ENCODE results near the gene TRIM4.

DNA sequence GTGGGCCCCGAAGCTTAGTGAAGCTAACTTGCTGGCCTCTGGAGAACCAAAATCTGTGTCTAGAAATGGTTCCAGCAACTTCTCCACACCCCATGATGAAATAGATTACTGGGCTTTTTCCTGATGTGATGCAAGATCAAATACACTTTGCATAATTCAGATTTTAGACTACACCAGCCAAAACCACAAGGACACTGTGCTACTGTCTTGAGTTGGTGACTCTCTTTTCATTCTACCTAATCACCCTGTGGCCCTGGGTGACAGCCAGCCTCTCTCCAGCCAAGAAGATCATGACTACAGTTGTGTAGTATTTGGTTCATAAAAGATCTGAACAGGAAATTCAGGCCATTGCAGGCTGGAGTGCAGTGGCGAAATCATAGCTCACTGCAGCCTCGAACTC, 34.3 kb upstream of the TRIM4 start:
- TF ChIP-seq, protein P1, sequence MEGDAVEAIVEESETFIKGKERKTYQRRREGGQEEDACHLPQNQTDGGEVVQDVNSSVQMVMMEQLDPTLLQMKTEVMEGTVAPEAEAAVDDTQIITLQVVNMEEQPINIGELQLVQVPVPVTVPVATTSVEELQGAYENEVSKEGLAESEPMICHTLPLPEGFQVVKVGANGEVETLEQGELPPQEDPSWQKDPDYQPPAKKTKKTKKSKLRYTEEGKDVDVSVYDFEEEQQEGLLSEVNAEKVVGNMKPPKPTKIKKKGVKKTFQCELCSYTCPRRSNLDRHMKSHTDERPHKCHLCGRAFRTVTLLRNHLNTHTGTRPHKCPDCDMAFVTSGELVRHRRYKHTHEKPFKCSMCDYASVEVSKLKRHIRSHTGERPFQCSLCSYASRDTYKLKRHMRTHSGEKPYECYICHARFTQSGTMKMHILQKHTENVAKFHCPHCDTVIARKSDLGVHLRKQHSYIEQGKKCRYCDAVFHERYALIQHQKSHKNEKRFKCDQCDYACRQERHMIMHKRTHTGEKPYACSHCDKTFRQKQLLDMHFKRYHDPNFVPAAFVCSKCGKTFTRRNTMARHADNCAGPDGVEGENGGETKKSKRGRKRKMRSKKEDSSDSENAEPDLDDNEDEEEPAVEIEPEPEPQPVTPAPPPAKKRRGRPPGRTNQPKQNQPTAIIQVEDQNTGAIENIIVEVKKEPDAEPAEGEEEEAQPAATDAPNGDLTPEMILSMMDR (IDR thresholded peaks at IDR 0.05; ENCODE audit: low read depth, low read length, poor library complexity, severe bottlenecking): no peak
- TF ChIP-seq EZH2phosphoT487 (IDR thresholded peaks at IDR 0.05; ENCODE audit: borderline replicate concordance, low read length): no peak
